HEK293T (cell line): Measurements from ENCODE around the gene SLC7A6OS.

Experiments used
- ELF4 ChIP-seq: fragments of 450-650 bp; IDR thresholded peaks from 2 replicates; pipeline ENCODE4 v1.6.1; 2017; ENCODE audit warnings: antibody characterized with exemption
- LEF1 ChIP-seq: fragments of 450-650 bp; IDR thresholded peaks from 2 replicates; pipeline ENCODE4 v1.6.1; 2017; ENCODE audit warnings: mild to moderate bottlenecking, borderline replicate concordance

- no peak for TF ChIP-seq LEF1
- TF ChIP-seq ELF4, result no peak
Observed at GRCh38 chr16:68274441-68274840, 36.3 kb downstream of the SLC7A6OS start.
